Right lobe of liver (tissue), 4 donors: ENCODE data around the gene BPIFB3.

Experiments
- CTCF ChIP-seq, 4 donors: fragments of 200-600 bp in 3 of 4; fragments of 450-650 bp in 1 of 4; IDR thresholded peaks; one replicate each; pipeline versions ENCODE4 v1.5.1 to v1.8.0; 2016 to 2022; ENCODE audit warnings: antibody characterized with exemption in 4 of 4, mild to moderate bottlenecking in 2 of 4
- POLR2A ChIP-seq: fragments of 450-650 bp; IDR thresholded peaks from one replicate; pipeline ENCODE4 v1.6.1; 2017; ENCODE audit warnings: antibody characterized with exemption, mild to moderate bottlenecking
- donor health status: DM: no; HTN: no; CAD: no.
- donor health status: DM: no; HTN: no; CAD: no.
- donor health status: DM: no; HTN: yes; CAD: no.

- TF ChIP-seq CTCF (IDR thresholded peaks at IDR 0.05): no peak
- no peak for TF ChIP-seq POLR2A
Observed at GRCh38 chr20:33012327-33013189, 41.1 kb upstream of the BPIFB3 start.
